SU-DHL-6 (cell line): ENCODE measurements around the gene PHF21B.

Experiments
- EZH2phosphoT487 ChIP-seq: fragments of 200-600 bp; sonication (generic), shearing (Covaris generic); conservative IDR thresholded peaks from 2 replicates; pipeline ENCODE4 v1.6.1; 2018; ENCODE audit warnings: mild to moderate bottlenecking, antibody characterized with exemption, low read length, moderate library complexity, mixed read lengths
- TF ChIP-seq, protein P1 (sequence below): fragments of 200-600 bp; sonication (generic); IDR thresholded peaks from one replicate; pipeline ENCODE4 v1.5.1; 2017; ENCODE audit warnings: antibody characterized with exemption, mild to moderate bottlenecking, low read length, moderate library complexity; ENCODE audit not compliant: insufficient read depth, poor library complexity, severe bottlenecking

DNA sequence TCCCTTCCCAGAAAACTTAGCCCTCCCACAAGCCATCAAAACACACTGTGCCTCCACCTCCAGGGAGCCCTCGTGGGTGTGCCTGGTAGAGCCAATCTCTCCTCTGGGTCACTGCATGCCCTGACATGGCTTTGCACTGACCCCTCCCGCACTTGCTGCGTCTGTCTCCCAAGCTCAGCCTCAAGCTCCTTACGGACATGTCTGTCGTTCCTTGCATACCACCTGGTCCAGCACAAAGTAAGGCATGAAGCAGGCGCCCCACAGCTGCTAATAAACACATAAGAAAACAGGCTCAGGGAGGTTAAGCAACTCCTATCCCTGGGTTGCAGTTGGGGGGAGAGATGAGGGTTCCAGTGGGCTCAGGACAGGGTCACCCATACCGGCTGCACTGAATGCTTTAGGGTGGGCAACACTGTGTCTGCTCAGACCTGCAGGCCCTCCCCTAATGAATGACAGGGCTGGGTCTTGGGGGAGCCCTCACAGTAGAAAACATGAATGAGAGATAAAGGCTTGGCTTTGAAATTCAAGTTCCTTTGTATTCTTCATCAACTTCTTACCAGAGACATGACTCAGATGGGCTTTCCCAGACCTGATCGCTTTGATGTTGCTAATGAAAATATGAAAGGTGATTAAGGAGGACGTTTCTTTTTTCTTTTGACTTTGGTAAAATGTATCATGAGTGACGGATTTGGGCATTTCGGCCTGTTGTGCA is 38.0 kb downstream of the PHF21B start:
- TF ChIP-seq, protein P1, sequence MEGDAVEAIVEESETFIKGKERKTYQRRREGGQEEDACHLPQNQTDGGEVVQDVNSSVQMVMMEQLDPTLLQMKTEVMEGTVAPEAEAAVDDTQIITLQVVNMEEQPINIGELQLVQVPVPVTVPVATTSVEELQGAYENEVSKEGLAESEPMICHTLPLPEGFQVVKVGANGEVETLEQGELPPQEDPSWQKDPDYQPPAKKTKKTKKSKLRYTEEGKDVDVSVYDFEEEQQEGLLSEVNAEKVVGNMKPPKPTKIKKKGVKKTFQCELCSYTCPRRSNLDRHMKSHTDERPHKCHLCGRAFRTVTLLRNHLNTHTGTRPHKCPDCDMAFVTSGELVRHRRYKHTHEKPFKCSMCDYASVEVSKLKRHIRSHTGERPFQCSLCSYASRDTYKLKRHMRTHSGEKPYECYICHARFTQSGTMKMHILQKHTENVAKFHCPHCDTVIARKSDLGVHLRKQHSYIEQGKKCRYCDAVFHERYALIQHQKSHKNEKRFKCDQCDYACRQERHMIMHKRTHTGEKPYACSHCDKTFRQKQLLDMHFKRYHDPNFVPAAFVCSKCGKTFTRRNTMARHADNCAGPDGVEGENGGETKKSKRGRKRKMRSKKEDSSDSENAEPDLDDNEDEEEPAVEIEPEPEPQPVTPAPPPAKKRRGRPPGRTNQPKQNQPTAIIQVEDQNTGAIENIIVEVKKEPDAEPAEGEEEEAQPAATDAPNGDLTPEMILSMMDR = no peak
- no peak for TF ChIP-seq EZH2phosphoT487
